GM12801 (cell line): ENCODE measurements around the gene RRAS2.

ENCODE experiments used
- CTCF ChIP-seq: IDR thresholded peaks from one replicate; pipeline ENCODE4 v1.5.1; 2011; ENCODE audit warnings: control low read depth; ENCODE audit not compliant: insufficient read length; ENCODE audit errors: extremely low read depth

RRAS2 gene

GRCh38 chr11:14356342-14356741 is 2.6 kb downstream of the RRAS2 start:
- TF ChIP-seq CTCF, result no peak

- no peak for TF ChIP-seq CTCF
These were observed 8.2 kb downstream of the RRAS2 start for GRCh38 chr11:14350716-14351238.

GRCh38 chr11:14350215-14350614 is 8.8 kb downstream of the RRAS2 start:
- TF ChIP-seq CTCF, result no peak

DNA sequence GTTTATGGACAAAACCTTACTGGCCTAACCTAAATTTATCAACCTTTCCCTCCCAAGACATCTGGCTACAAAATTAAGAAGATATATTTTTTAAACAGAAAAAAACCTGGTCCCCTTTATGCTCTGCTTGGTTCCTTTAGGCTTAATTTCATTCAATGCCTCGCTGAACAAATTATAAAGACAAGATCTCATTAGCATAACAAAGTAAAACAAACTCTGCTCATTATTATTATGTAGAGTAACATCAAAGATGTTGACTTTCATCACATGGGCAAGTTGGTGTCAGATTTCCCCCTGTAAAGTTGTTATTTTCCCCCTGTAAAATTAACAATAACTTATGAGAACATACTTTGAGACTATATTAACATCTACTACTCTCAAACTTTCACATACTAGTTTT is 11.0 kb downstream of the RRAS2 start:
- TF ChIP-seq CTCF, result no peak

- no peak for TF ChIP-seq CTCF
These were observed 11.5 kb downstream of the RRAS2 start for GRCh38 chr11:14347494-14347893.

GRCh38 chr11:14346303-14346955 is 12.6 kb downstream of the RRAS2 start:
- TF ChIP-seq CTCF, result no peak

DNA sequence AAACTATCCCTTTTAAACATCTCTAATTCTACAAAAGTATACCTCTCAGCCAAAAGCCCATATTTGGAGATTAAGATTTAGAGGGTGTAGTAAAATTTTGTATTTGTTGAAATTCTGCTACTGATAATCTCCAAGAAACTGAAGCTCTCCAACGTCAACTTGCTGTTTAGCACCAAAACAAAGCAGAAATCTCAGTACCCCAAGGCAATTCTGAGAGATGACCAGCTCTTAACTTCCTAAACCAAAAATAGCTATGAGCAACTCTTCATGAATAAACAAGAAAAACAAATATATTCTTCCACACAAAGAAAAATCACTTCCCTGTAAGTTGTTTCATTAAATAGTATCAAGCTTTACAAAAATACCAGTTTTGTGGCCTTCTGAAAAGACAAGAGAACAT is 13.3 kb downstream of the RRAS2 start:
- no peak for TF ChIP-seq CTCF
